Stomach (tissue), 4 donors: Measurements from ENCODE around the gene GBP5.

Experiments
- EP300 ChIP-seq: sonication (generic); formaldehyde crosslinking; IDR thresholded peaks from one replicate; pipeline ENCODE4 v1.6.1; 2017; ENCODE audit warnings: antibody characterized with exemption
- POLR2A ChIP-seq, 4 donors: fragments of 450-650 bp; IDR thresholded peaks; one replicate each; pipeline ENCODE4 v1.6.1; 2016; ENCODE audit warnings: antibody characterized with exemption in 4 of 4, control low read depth in 2 of 4, mild to moderate bottlenecking in 1 of 4, moderate library complexity in 1 of 4
- TF ChIP-seq, protein P1 (sequence below), 7 experiments: fragments of 450-650 bp in 4 of 7; fragments of 200-600 bp in 3 of 7; sonication (generic) in 3 of 7; IDR thresholded peaks; one replicate each; pipeline ENCODE4 v1.5.1; 2016 to 2019; ENCODE audit warnings: antibody characterized with exemption in 7 of 7, control low read depth in 2 of 7, mild to moderate bottlenecking in 1 of 7

DNA sequence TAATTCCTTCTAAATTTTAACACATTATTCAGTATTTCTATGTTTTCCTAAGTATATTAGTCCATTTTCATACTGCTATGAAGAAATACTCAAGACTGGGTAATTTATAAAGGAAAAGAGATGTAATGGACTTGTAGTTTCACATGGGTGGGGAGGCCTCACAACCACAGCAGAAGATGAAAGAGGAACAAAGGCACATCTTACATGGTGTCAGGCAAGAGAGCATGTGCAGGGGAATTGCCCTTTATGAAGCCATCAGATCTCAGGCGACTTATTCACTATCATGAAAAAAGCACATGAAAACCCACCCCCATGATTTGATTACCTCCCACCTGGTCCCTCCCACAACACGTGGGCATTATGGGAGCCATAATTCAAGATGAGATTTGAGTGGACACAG, 15.6 kb downstream of the GBP5 start:
- TF ChIP-seq, protein P1, sequence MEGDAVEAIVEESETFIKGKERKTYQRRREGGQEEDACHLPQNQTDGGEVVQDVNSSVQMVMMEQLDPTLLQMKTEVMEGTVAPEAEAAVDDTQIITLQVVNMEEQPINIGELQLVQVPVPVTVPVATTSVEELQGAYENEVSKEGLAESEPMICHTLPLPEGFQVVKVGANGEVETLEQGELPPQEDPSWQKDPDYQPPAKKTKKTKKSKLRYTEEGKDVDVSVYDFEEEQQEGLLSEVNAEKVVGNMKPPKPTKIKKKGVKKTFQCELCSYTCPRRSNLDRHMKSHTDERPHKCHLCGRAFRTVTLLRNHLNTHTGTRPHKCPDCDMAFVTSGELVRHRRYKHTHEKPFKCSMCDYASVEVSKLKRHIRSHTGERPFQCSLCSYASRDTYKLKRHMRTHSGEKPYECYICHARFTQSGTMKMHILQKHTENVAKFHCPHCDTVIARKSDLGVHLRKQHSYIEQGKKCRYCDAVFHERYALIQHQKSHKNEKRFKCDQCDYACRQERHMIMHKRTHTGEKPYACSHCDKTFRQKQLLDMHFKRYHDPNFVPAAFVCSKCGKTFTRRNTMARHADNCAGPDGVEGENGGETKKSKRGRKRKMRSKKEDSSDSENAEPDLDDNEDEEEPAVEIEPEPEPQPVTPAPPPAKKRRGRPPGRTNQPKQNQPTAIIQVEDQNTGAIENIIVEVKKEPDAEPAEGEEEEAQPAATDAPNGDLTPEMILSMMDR (IDR thresholded peaks at IDR 0.05), result no peak
- TF ChIP-seq POLR2A (IDR thresholded peaks at IDR 0.05), result no peak
- no peak for TF ChIP-seq EP300
